NCI-H1417 treated with DMSO at 0.1 percent for 48 hours (cell line): ENCODE measurements around the gene NRBF2.
"Not testable (repeated sequence)": the region's sequence is repeated elsewhere in the genome, so short reads cannot be mapped to it uniquely, and the experiment has no call there.

Source experiments
- DNase-seq: peaks from one replicate; lab custom pipeline; 2025; lab: John Stamatoyannopoulos, UW

Gene NRBF2

GRCh38 chr10:63133056-63133820, at the start of gene NRBF2:
TSS of gene NRBF2 (plus strand) at chr10:63133328. CDS start at chr10:63133471, 143 bp downstream.
- DNase-seq, result peak; percentile 84

GRCh38 chr10:63083406-63083805, 49.7 kb upstream of the NRBF2 start:
- DNase-seq, result not testable (repeated sequence)

- peak; percentile 24 for DNase-seq
These were observed 49.0 kb upstream of the NRBF2 start for GRCh38 chr10:63083904-63084689.

GRCh38 chr10:63084690-63085382, 48.3 kb upstream of the NRBF2 start:
- no peak for DNase-seq

GRCh38 chr10:63093227-63093626, 39.9 kb upstream of the NRBF2 start:
- no peak for DNase-seq

- DNase-seq, result no peak
These were observed 38.7 kb upstream of the NRBF2 start for GRCh38 chr10:63094405-63094804.

GRCh38 chr10:63094881-63095280, 38.2 kb upstream of the NRBF2 start:
- no peak for DNase-seq

GRCh38 chr10:63099734-63100133, 33.4 kb upstream of the NRBF2 start:
- DNase-seq, result no peak

GRCh38 chr10:63101091-63101490, 32.0 kb upstream of the NRBF2 start:
- not testable (repeated sequence) for DNase-seq

- not testable (repeated sequence) for DNase-seq
These were observed 30.7 kb upstream of the NRBF2 start for GRCh38 chr10:63102279-63102883.

- not testable (repeated sequence) for DNase-seq
These were observed 29.9 kb upstream of the NRBF2 start for GRCh38 chr10:63103178-63103577.

GRCh38 chr10:63103971-63104409, 29.1 kb upstream of the NRBF2 start:
- DNase-seq, result no peak

- DNase-seq, result no peak
These were observed 27.7 kb upstream of the NRBF2 start for GRCh38 chr10:63105225-63106110.

GRCh38 chr10:63106111-63106755, 26.9 kb upstream of the NRBF2 start:
- no peak for DNase-seq

GRCh38 chr10:63107943-63108437, 25.1 kb upstream of the NRBF2 start:
- no peak for DNase-seq

- DNase-seq, result no peak
These were observed 22.2 kb upstream of the NRBF2 start for GRCh38 chr10:63110940-63111339.

- DNase-seq, result no peak
These were observed 18.9 kb upstream of the NRBF2 start for GRCh38 chr10:63114031-63114814.

GRCh38 chr10:63115732-63116383, 17.3 kb upstream of the NRBF2 start:
- DNase-seq, result no peak

GRCh38 chr10:63116452-63117072, 16.6 kb upstream of the NRBF2 start:
- DNase-seq, result no peak
